ENCODE measurements around the gene DARS1.

- TF ChIP-seq CTCF (IDR thresholded peaks at IDR 0.05) (no peak), POLR2A (IDR thresholded peaks at IDR 0.05) (no peak)
Measured at GRCh38 chr2:135980434-135981079, 4.9 kb downstream of the DARS1 start.
